ENCODE results near the gene APOD.
"Not testable (repeated sequence)": the region's sequence is repeated elsewhere in the genome, so short reads cannot be mapped to it uniquely, and the experiment has no call there.

- not testable (repeated sequence) for TF ChIP-seq EZH2 (IDR thresholded peaks at IDR 0.05; ENCODE audit: low read depth, low read length, severe bottlenecking); YY1 (IDR thresholded peaks at IDR 0.05; ENCODE audit: low read depth, low read length); CTCF (IDR thresholded peaks at IDR 0.05; ENCODE audit: control extremely low read depth in 1 of 3, insufficient read depth in 1 of 3, low read depth in 1 of 3, low read length in 3 of 3); FOSL1 (IDR thresholded peaks at IDR 0.05; ENCODE audit: insufficient read depth, low read depth, low read length); POLR2AphosphoS5 (IDR thresholded peaks at IDR 0.05; ENCODE audit: low read depth, low read length); TAF1 (IDR thresholded peaks at IDR 0.05; ENCODE audit: low read depth, low read length); SAP30 (IDR thresholded peaks at IDR 0.05; ENCODE audit: insufficient read depth, insufficient replicate concordance, low read length); SP1 (IDR thresholded peaks at IDR 0.05; ENCODE audit: low read depth, low read length)
Measured at GRCh38 chr3:195630938-195631495, 47.3 kb upstream of the APOD start.
